SH-SY5Y (cell line): Measurements from ENCODE around the gene KIF26B.

ENCODE experiments used
- GATA2 ChIP-seq: IDR thresholded peaks from 2 replicates; pipeline ENCODE4 v1.6.1; 2011; ENCODE audit warnings: mild to moderate bottlenecking, low read depth, low read length
- GATA3 ChIP-seq: IDR thresholded peaks from 2 replicates; pipeline ENCODE4 v1.6.1; 2011; ENCODE audit warnings: low read depth, mild to moderate bottlenecking, low read length, moderate library complexity

DNA sequence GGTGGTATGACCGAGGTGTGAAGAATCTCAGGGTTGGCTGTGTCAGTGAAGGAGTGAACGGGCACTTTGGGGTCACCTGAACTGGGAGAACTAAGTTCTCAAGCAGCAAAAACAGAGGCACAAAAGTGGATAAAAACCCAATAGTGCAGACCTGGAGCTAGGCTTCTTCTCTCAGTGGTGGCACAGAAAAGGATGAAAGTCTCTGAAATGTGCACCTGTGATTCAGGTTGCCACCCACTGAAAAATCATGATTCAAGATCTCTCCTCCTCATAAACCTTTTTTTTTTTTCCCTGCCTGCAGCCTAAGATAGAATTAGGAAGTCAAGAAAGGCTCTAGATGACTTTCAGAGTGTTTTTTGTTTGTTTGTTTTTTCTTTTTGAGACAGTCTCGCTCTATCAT lies 304.8 kb downstream of the KIF26B start:
- TF ChIP-seq GATA3, result no peak
- no peak for TF ChIP-seq GATA2
